ENCODE measurements around the gene MAP3K6. TPM values are rescaled to one million over a fixed set of nuclear protein-coding genes. Genes with fewer than 3 reads are reported as not detected.

The MAP3K6 gene
- total and polyA plus RNA-seq, 7 experiments from 2014 or later = 5.9 to 17.0 (median 14.2) TPM

DNA sequence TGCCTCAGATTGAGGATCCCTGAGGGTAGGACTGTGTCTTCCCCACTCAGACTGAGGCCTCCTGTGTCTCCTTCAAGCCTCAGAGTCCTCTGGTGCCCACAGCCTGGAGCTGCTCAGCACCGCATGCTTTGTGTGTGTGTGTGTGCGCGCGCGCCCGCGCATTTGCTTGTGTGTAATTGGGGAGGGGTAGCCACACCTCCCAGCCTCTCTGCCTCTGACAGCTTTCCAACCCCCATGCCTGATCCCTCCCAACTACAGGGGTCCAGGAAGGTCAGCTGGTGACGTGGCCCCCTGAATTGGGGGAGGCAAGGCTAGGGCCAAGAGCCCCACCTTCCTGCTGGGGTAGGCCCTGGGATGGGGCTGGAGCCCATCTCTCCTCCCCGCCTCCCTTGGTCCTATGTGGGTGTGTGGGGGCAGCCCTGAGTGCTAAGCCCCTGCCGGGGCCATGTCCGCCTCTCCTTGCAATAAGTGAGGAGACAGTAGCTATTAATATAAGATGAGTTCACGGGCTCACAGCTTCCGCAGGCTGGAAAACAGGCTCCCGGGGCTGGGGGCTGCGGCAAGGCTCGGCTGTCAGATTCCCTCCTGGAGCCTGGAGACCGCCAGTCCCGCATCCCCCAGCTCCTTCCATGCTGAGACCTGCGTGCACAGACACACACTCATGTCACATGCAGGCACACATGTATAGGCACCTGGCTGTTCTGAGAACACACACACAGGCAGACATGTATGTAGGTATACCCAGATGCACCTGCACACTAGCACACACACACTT, 32.7 kb upstream of the MAP3K6 start:
- peaks cover 10 to 47% (median 31%) of the 10 kb centered on the region in 7 donors for H3K4me1 Mint-ChIP-seq
- H3K27me3 Mint-ChIP-seq = no peaks in the 10 kb centered on the region
- no peaks in the 10 kb centered on the region for H3K27me3 ChIP-seq (ENCODE audit: control insufficient read depth in 2 of 2, insufficient read depth in 2 of 2, low read length in 2 of 2)
- ATAC-seq (no peak), DNase-seq (no peak)
- no peaks in the 10 kb centered on the region for H3K36me3 Mint-ChIP-seq
- H3K9me3 Mint-ChIP-seq = no peaks in the 10 kb centered on the region
- no peaks in the 10 kb centered on the region for H3K9me3 ChIP-seq (ENCODE audit: control insufficient read depth in 2 of 3, low read length in 3 of 3)
- POLR2A ChIA-PET = interaction anchor here (0.9 to 1.3 kb wide), 2 partner anchors 14 to 206 kb away, joined by 3 to 4 read pairs; no protein-coding TSS in a partner anchor
- peaks cover 0 to 23% of the 10 kb centered on the region in 2 donors for H3K4me1 ChIP-seq (ENCODE audit: control insufficient read depth in 2 of 2, insufficient read depth in 2 of 2, low read length in 2 of 2)
- peak overlapping the region in 7 of 9 donors; percentile 9 to 81 (median 72) for H3K27ac Mint-ChIP-seq
- CTCF ChIA-PET = interaction anchor here (0.6 to 7.8 kb wide), 6 partner anchors 17 to 264 kb away, joined by 3 to 184 read pairs (median 4); no protein-coding TSS in a partner anchor
- no peak overlapping the region for H3K27ac ChIP-seq (ENCODE audit: low read depth, low read length)
- intact Hi-C loops (cut with micrococcal nuclease) = loop anchor here (5.0 to 10.0 kb wide), 2 partner anchors 297 to 355 kb away; no protein-coding TSS in a partner anchor
- no peaks in the 10 kb centered on the region for H3K36me3 ChIP-seq (ENCODE audit: control insufficient read depth in 2 of 3, insufficient read depth in 3 of 3, low read length in 3 of 3)
- no peak overlapping the region for H3K4me3 Mint-ChIP-seq
- no peak overlapping the region for H3K4me3 ChIP-seq (ENCODE audit: low read length)

DNA sequence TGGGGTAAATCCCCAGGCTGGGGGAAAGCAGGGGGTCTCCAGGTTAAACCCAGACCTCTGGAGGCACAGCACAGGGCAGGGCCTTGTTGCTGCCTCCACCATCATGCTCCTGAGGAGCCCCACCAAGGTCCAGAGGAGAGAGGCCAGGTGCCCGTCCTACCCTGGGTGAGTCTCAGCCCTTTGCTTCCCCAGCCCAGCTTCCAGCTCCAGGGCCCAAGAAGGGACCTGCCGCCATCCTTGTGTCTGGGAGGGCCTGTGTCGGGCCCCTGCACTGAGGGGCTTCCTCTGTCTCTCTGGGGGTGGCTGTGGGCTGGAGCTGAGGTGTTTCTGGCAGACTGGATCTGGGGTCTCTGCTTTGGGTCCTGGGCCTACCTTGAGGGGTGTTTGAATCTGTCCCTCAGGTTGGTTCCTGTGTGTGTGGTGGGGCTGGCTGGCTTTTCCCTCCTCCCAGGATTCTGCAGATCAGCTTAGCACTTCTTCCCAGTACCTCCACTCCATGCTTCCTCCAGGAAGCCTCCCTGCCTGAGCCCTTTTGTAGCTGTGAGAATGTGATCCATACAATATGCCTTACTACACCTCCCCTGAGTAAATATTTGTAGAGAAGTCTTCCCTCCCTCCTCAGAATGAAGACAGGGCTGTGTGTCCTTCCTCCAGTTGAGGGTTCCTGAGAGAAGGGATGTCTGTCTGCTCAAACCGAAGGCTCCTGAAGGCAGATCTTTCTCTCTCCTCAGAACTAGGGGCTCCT, 31.8 kb upstream of the MAP3K6 start:
- DNase-seq = no peak
- Histone ChIP-seq H3K4me3 (ENCODE audit: low read length) (no peak overlapping the region), H3K9me3 (ENCODE audit: control insufficient read depth in 2 of 3, low read length in 3 of 3) (no peaks in the 10 kb centered on the region), H3K27me3 (ENCODE audit: control insufficient read depth in 2 of 2, insufficient read depth in 2 of 2, low read length in 2 of 2) (no peaks in the 10 kb centered on the region), H3K36me3 (ENCODE audit: control insufficient read depth in 2 of 3, insufficient read depth in 3 of 3, low read length in 3 of 3) (no peaks in the 10 kb centered on the region), H3K4me1 (ENCODE audit: control insufficient read depth in 2 of 2, insufficient read depth in 2 of 2, low read length in 2 of 2) (peaks cover 0 to 19% of the 10 kb centered on the region in 2 donors), H3K27ac (ENCODE audit: low read depth, low read length) (no peak overlapping the region)
- Mint-ChIP-seq H3K4me3 (no peak overlapping the region), H3K9me3 (no peaks in the 10 kb centered on the region), H3K36me3 (no peaks in the 10 kb centered on the region), H3K4me1 (peaks cover 3 to 41% (median 23%) of the 10 kb centered on the region in 7 donors), H3K27me3 (no peaks in the 10 kb centered on the region), H3K27ac (peak overlapping the region in 8 of 9 donors; percentile 25 to 81 (median 70))
- ChIA-PET POLR2A (interaction anchor here (0.6 to 1.4 kb wide), 5 partner anchors 33 to 273 kb away, joined by 3 to 4 read pairs (median 3); no protein-coding TSS in a partner anchor), CTCF (interaction anchor here (1.1 to 7.8 kb wide), 5 partner anchors 18 to 264 kb away, joined by 3 to 184 read pairs (median 4); no protein-coding TSS in a partner anchor)
- intact Hi-C loops (cut with micrococcal nuclease) = loop anchor here (5.0 to 10.0 kb wide), 2 partner anchors 296 to 354 kb away; no protein-coding TSS in a partner anchor
- ATAC-seq = no peak

DNA sequence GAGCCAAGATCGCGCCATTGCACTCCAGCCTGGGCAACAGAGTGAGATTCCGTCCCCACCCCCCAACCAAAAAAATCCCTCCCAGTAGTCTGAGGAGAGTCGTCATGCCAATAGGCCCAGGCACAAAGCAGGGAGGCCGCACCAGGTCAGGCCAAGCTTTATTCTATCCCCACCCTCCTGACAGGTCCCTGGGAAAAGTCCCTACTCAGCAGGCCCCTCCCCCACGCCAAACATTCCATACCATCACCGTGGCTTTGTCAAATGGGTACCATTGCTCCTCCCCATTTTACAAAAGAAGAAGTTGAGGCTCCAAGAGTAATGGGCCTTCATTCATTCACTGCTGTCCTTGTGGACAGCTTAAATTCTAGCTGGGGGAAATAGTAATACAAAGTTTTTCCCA, 31.0 kb upstream of the MAP3K6 start:
- DNase-seq (no peak), ATAC-seq (no peak)
- no peaks in the 10 kb centered on the region for H3K9me3 ChIP-seq (ENCODE audit: control insufficient read depth in 2 of 3, low read length in 3 of 3)
- Mint-ChIP-seq H3K27ac (peak overlapping the region in 1 of 9 donors; percentile 24), H3K36me3 (no peaks in the 10 kb centered on the region), H3K4me1 (peaks cover 3 to 34% (median 14%) of the 10 kb centered on the region in 7 donors), H3K9me3 (no peaks in the 10 kb centered on the region), H3K27me3 (no peaks in the 10 kb centered on the region), H3K4me3 (no peak overlapping the region)
- intact Hi-C loops (cut with micrococcal nuclease) = loop anchor here (5.0 to 10.0 kb wide), 2 partner anchors 295 to 353 kb away; no protein-coding TSS in a partner anchor
- no peak overlapping the region for H3K4me3 ChIP-seq (ENCODE audit: low read length)
- CTCF ChIA-PET = interaction anchor here (0.6 to 7.8 kb wide), 7 partner anchors 56 to 298 kb away, joined by 3 to 184 read pairs (median 3); partner anchors contain the start of gene SYTL1
- H3K4me1 ChIP-seq (ENCODE audit: control insufficient read depth in 2 of 2, insufficient read depth in 2 of 2, low read length in 2 of 2) = peaks cover 2 to 10% of the 10 kb centered on the region in 2 donors
- no peaks in the 10 kb centered on the region for H3K27me3 ChIP-seq (ENCODE audit: control insufficient read depth in 2 of 2, insufficient read depth in 2 of 2, low read length in 2 of 2)
- H3K36me3 ChIP-seq (ENCODE audit: control insufficient read depth in 2 of 3, insufficient read depth in 3 of 3, low read length in 3 of 3) = no peaks in the 10 kb centered on the region
- H3K27ac ChIP-seq (ENCODE audit: low read depth, low read length) = no peak overlapping the region
- POLR2A ChIA-PET = interaction anchor here (1.0 to 1.4 kb wide), 3 partner anchors 34 to 274 kb away, joined by 3 to 4 read pairs (median 3); no protein-coding TSS in a partner anchor

DNA sequence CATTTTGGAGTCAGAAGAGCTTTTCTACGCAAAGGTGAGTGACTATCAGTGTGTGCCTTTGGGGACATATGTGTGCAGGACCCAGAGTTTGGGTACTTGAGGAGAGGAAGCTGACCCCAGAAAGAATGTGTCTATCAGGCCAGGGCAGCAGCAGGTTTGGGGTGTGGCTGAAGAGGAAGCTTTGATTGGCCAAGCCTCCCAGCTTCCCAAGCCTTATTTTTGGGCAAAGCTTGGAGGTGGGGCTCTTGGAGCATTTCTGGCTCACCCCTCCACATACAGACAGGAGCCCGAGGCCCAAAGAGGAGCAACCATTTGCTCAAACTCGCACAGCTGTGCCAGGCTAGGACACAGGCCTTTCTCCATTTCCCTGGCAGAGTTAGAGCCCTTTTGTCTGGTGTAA, 30.3 kb upstream of the MAP3K6 start:
- Mint-ChIP-seq H3K9me3 (no peaks in the 10 kb centered on the region), H3K4me3 (peak overlapping the region in 1 of 10 donors; percentile 32), H3K27me3 (peaks cover 0 to 1% (median 0%) of the 10 kb centered on the region in 5 donors), H3K4me1 (peaks cover 6 to 31% (median 11%) of the 10 kb centered on the region in 7 donors), H3K27ac (peak overlapping the region in 2 of 9 donors; percentile 5 to 55), H3K36me3 (no peaks in the 10 kb centered on the region)
- H3K9me3 ChIP-seq (ENCODE audit: control insufficient read depth in 2 of 3, low read length in 3 of 3) = no peaks in the 10 kb centered on the region
- ATAC-seq = no peak
- ChIA-PET POLR2A (interaction anchor here (0.6 to 1.3 kb wide), 6 partner anchors 74 to 274 kb away, joined by 3 to 4 read pairs (median 3); no protein-coding TSS in a partner anchor), CTCF (interaction anchor here (0.5 to 7.8 kb wide), 12 partner anchors 55 to 297 kb away, joined by 3 to 184 read pairs (median 3); partner anchors contain the start of gene SYTL1)
- intact Hi-C loops (cut with micrococcal nuclease) = loop anchor here (5.0 to 10.0 kb wide), 2 partner anchors 295 to 352 kb away; no protein-coding TSS in a partner anchor
- no peaks in the 10 kb centered on the region for H3K27me3 ChIP-seq (ENCODE audit: control insufficient read depth in 2 of 2, insufficient read depth in 2 of 2, low read length in 2 of 2)
- no peak overlapping the region for H3K27ac ChIP-seq (ENCODE audit: low read depth, low read length)
- no peak overlapping the region for H3K4me3 ChIP-seq (ENCODE audit: low read length)
- H3K36me3 ChIP-seq (ENCODE audit: control insufficient read depth in 2 of 3, insufficient read depth in 3 of 3, low read length in 3 of 3) = no peaks in the 10 kb centered on the region
- no peak for DNase-seq
- H3K4me1 ChIP-seq (ENCODE audit: control insufficient read depth in 2 of 2, insufficient read depth in 2 of 2, low read length in 2 of 2) = peaks cover 5 to 7% of the 10 kb centered on the region in 2 donors

DNA sequence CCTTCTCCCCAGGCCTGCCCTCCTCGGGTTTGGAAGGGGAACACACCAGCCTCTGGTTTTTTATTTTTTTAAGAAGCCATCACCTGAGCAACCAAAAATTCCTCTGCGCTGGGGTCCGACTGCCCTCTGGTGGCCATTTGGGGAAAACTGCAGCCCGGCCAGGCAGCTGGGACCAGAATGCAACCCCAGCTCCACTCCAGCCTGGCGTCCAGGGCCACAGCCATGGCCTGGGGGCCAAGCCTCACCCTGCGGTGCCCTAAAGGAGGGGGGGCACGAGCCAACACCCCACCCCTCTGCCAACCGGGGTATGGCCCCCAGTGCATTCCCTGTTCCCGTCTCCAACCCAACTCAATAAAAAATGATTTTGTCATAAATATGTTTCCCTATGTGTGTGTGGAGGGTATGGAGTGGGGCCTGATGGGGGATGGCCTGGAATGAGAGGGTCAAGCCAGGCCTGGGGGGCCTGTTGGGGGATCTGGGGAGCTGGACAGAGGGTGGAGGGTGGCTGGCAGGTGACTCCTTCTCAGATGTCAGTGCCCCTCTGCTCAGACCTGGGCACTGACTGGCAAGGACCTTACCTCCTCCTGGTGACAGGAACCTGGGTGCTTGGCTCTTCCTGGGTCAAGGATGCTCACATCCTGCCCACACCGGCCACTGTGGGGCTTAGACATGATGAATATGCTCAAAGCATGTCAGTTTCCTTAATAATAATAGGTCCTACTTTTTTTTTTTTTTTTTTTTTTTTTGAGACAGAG, 28.9 kb upstream of the MAP3K6 start:
- H3K9me3 Mint-ChIP-seq = no peaks in the 10 kb centered on the region
- peak overlapping the region in 7 of 9 donors; percentile 18 to 86 (median 78) for H3K27ac Mint-ChIP-seq
- H3K36me3 ChIP-seq (ENCODE audit: control insufficient read depth in 2 of 3, insufficient read depth in 3 of 3, low read length in 3 of 3) = no peaks in the 10 kb centered on the region
- H3K27me3 ChIP-seq (ENCODE audit: control insufficient read depth in 2 of 2, insufficient read depth in 2 of 2, low read length in 2 of 2) = no peaks in the 10 kb centered on the region
- CTCF ChIA-PET = interaction anchor here (0.6 to 7.8 kb wide), 21 partner anchors 7 to 464 kb away, joined by 3 to 184 read pairs (median 4); no protein-coding TSS in a partner anchor
- H3K9me3 ChIP-seq (ENCODE audit: control insufficient read depth in 2 of 3, low read length in 3 of 3) = no peaks in the 10 kb centered on the region
- ATAC-seq = peak; percentile 63
- peaks cover 0 to 6% (median 0%) of the 10 kb centered on the region in 5 donors for H3K27me3 Mint-ChIP-seq
- DNase-seq = peak; percentile 65 to 88 (median 83)
- peak overlapping the region in 2 of 10 donors; percentile 34 to 37 for H3K4me3 Mint-ChIP-seq
- intact Hi-C loops (cut with micrococcal nuclease) = loop anchor here (1.0 to 10.0 kb wide), 9 partner anchors 38 to 351 kb away; no protein-coding TSS in a partner anchor
- H3K4me3 ChIP-seq (ENCODE audit: low read length) = no peak overlapping the region
- H3K4me1 Mint-ChIP-seq = peaks cover 12 to 30% (median 18%) of the 10 kb centered on the region in 7 donors
- no peaks in the 10 kb centered on the region for H3K36me3 Mint-ChIP-seq
- H3K4me1 ChIP-seq (ENCODE audit: control insufficient read depth in 2 of 2, insufficient read depth in 2 of 2, low read length in 2 of 2) = peaks cover 9 to 18% of the 10 kb centered on the region in 2 donors
- no peak overlapping the region for H3K27ac ChIP-seq (ENCODE audit: low read depth, low read length)
- POLR2A ChIA-PET = interaction anchor here (0.6 to 1.9 kb wide), 7 partner anchors 59 to 215 kb away, joined by 3 to 6 read pairs (median 3); partner anchors contain the start of gene AHDC1
